Measurements from ENCODE around the gene RRP1B. TPM values are rescaled to one million over a fixed set of nuclear protein-coding genes. Genes with fewer than 3 reads are reported as not detected.

The RRP1B gene
- total RNA-seq, 4 donors from 2014 or later: 12.5 to 24.7 (median 18.9) TPM

Small RNA genes within 50 kb of the gene (microRNA-seq; reads per million reads assigned to microRNA genes)
- 0 reads per million in 2 donors for gene MIR6070 (ENCODE audit: borderline replicate concordance in 2 of 2)

Other genes starting within 250 kb of the RRP1B start
- 10 to 100 TPM in 1 of 4 donors, 1 to 10 TPM in 2, under 1 TPM in 1; 0.36 to 12.8 (median 1.9) TPM for gene SIK1, start 232.4 kb upstream of the RRP1B start, total RNA-seq
- under 1 TPM in 1 of 4 donors, not detected in 3; 0.63 TPM for gene HSF2BP, start 72 bp upstream of the RRP1B start, total RNA-seq
- gene PDXK, start 59.6 kb downstream of the RRP1B start, total RNA-seq: 10 to 100 TPM; 12.4 to 39.2 (median 21.9) TPM
- 1 to 10 TPM; 1.3 to 5.9 (median 5.2) TPM for gene CSTB, start 116.7 kb downstream of the RRP1B start, total RNA-seq
- gene RRP1, start 130.0 kb downstream of the RRP1B start, total RNA-seq: 10 to 100 TPM; 17.5 to 32.0 (median 25.1) TPM
- gene AGPAT3, start 205.7 kb downstream of the RRP1B start, total RNA-seq: 100 to 1,000 TPM in 1 of 4 donors, 10 to 100 TPM in 3; 44.2 to 102 (median 59.3) TPM

Data from gastrocnemius medialis (tissue), 4 donors.